Measurements from ENCODE around the gene LIN7B. TPM values are rescaled to one million over a fixed set of nuclear protein-coding genes. Genes with fewer than 3 reads are reported as not detected.
A peak's percentile ranks its signal among the peaks of the same experiment; 100 is the strongest.

LIN7B gene
- total and polyA plus RNA-seq, 2 of the 13 experiments (the other 11 are each of a cell fraction or from before 2014, with no cell fraction given), result 5.3 to 7.6 TPM

DNA sequence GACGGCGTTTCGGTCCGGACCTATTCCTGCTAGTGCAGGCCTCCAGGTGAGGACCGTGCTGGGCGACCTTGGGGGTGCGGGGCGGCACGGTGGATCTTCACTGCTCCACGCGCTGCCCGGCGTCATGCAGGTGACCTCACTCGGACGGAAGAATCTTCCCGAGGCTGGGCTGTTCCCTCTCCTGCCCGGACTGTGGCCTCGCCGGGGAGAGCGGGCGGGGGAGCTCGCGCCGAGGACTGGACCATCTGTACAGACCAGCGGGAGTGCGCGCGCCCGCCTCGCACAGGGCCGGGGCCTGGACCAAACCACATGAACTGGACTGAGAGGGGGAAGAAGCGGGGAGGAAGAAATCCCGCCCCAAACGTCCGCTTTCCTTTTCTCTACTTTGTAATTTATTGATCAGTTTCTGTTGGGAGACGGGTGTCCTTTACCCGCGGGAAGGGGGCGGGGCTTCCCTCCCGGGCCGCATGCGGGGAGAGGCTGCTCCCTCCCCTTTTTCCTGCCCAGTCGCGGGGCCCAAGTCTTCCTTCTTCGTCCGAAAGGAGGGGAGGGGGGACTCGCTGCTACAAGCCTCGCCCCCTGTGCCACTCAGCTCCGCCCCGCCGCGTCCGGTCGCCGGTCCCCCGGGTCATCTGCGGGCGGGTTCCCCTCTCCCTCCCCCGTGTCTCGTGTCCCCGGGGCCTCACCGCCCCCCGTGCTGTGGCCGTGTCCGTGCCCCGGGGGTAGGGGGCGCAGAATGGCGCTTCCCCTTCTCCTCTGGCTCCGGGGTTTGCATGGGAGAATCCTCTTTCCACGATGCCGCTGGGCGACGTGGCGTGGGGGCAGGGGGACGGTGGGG, 36.2 kb downstream of the LIN7B start (continued):
- TF ChIP-seq, protein P1, sequence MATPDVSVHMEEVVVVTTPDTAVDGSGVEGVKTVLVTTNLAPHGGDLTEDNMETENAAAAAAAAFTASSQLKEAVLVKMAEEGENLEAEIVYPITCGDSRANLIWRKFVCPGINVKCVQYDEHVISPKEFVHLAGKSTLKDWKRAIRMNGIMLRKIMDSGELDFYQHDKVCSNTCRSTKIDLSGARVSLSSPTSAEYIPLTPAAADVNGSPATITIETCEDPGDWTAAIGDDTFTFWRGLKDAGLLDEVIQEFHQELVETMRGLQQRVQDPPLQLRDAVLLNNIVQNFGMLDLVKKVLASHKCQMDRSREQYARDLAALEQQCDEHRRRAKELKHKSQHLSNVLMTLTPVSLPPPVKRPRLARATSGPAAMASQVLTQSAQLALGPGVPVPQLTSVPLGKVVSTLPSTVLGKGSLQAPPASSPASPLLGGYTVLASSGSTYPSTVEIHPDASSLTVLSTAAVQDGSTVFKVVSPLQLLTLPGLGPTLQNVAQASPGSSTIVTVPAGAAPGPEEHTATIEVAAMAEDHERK (CRISPR knock-in tag; IDR thresholded peaks at IDR 0.05; ENCODE audit: low read depth), result no peak
- no peak for TF ChIP-seq MTA3 (CRISPR knock-in tag; IDR thresholded peaks at IDR 0.05)
- no peak for TF ChIP-seq ARHGAP35 (CRISPR knock-in tag; IDR thresholded peaks at IDR 0.05; ENCODE audit: borderline replicate concordance)
- peak; percentile 73 for TF ChIP-seq ZNF761 (CRISPR knock-in tag; conservative IDR thresholded peaks at IDR 0.05)
- TF ChIP-seq, protein P2, sequence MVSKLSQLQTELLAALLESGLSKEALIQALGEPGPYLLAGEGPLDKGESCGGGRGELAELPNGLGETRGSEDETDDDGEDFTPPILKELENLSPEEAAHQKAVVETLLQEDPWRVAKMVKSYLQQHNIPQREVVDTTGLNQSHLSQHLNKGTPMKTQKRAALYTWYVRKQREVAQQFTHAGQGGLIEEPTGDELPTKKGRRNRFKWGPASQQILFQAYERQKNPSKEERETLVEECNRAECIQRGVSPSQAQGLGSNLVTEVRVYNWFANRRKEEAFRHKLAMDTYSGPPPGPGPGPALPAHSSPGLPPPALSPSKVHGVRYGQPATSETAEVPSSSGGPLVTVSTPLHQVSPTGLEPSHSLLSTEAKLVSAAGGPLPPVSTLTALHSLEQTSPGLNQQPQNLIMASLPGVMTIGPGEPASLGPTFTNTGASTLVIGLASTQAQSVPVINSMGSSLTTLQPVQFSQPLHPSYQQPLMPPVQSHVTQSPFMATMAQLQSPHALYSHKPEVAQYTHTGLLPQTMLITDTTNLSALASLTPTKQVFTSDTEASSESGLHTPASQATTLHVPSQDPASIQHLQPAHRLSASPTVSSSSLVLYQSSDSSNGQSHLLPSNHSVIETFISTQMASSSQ (IDR thresholded peaks at IDR 0.05; ENCODE audit: low read depth), result no peak
- TF ChIP-seq, protein P2 (CRISPR knock-in tag; IDR thresholded peaks at IDR 0.05; ENCODE audit: borderline replicate concordance), result no peak
- TF ChIP-seq ZFYVE20 (CRISPR knock-in tag; IDR thresholded peaks at IDR 0.05; ENCODE audit: borderline replicate concordance, low read depth), result no peak
- peak; percentile 79 for TF ChIP-seq TBX2 (CRISPR knock-in tag; IDR thresholded peaks at IDR 0.05; ENCODE audit: borderline replicate concordance)
- TF ChIP-seq MYNN (CRISPR knock-in tag; IDR thresholded peaks at IDR 0.05; ENCODE audit: low read depth), result no peak
- 0 out of 2 replicates have a peak, but pooled peaks have one; percentile 29 for TF ChIP-seq TOPORS (CRISPR knock-in tag; IDR thresholded peaks at IDR 0.05)
- no peak for TF ChIP-seq HOMEZ (CRISPR knock-in tag; IDR thresholded peaks at IDR 0.05; ENCODE audit: low read depth)
- TF ChIP-seq ZNF343 (CRISPR knock-in tag; IDR thresholded peaks at IDR 0.05), result 0 out of 2 replicates have a peak, but pooled peaks have one; percentile 38
- TF ChIP-seq NFYC (CRISPR knock-in tag; IDR thresholded peaks at IDR 0.05), result no peak
- TF ChIP-seq NFKBIZ (CRISPR knock-in tag; IDR thresholded peaks at IDR 0.05), result no peak
- TF ChIP-seq FUBP1 (CRISPR knock-in tag; IDR thresholded peaks at IDR 0.05; ENCODE audit: borderline replicate concordance), result no peak
- no peak for TF ChIP-seq TEAD3 (CRISPR knock-in tag; optimal IDR thresholded peaks at IDR 0.05; ENCODE audit: borderline replicate concordance)
- TF ChIP-seq POLR2AphosphoS2 (IDR thresholded peaks at IDR 0.05; ENCODE audit: low read depth, low read length), result no peak

Measured in HepG2 (cell line).